Hematopoietic multipotent progenitor cell treated with erythropoietin and hydrocortisone succinate and interleukin-3 and kit ligand, for 4 days (in vitro differentiated cells): ENCODE data around the gene MZF1.
A peak's percentile ranks its signal among the peaks of the same experiment; 100 is the strongest.

ENCODE experiments used
- DNase-seq: peaks from one replicate; pipeline ENCODE4 v3.0.0-alpha.2; 2015

The MZF1 gene

GRCh38 chr19:58538257-58539168 is 34.6 kb downstream of the MZF1 start:
- peak; percentile 93 for DNase-seq

GRCh38 chr19:58536852-58537798 is 36.0 kb downstream of the MZF1 start:
- no peak for DNase-seq

- no peak for DNase-seq
Measured at GRCh38 chr19:58535857-58536256, 37.3 kb downstream of the MZF1 start.

GRCh38 chr19:58531034-58531840 is 41.9 kb downstream of the MZF1 start:
- DNase-seq: no peak

GRCh38 chr19:58529405-58529804 is 43.7 kb downstream of the MZF1 start:
- DNase-seq: no peak

- no peak for DNase-seq
Measured at GRCh38 chr19:58522709-58523108, 50.4 kb downstream of the MZF1 start.

GRCh38 chr19:58521651-58522050 is 51.5 kb downstream of the MZF1 start:
- no peak for DNase-seq

- no peak for DNase-seq
Measured at GRCh38 chr19:58520257-58520599, 52.9 kb downstream of the MZF1 start.

- DNase-seq: peak; percentile 98
Measured at GRCh38 chr19:58519355-58520256, 53.5 kb downstream of the MZF1 start, which contains the start of gene ZBTB45. Gene ZBTB45, minus strand, starts transcription at chr19:58519810. Its CDS starts 2,137 bp downstream, at chr19:58517673.

- DNase-seq: peak; percentile 90
Measured at GRCh38 chr19:58519087-58519354, 54.1 kb downstream of the MZF1 start.

GRCh38 chr19:58518256-58519086 is 54.7 kb downstream of the MZF1 start:
- peak; percentile 84 for DNase-seq

- no peak for DNase-seq
Measured at GRCh38 chr19:58516964-58517833, 55.9 kb downstream of the MZF1 start.

GRCh38 chr19:58516246-58516836 is 56.8 kb downstream of the MZF1 start:
- no peak for DNase-seq

GRCh38 chr19:58515259-58515658 is 57.9 kb downstream of the MZF1 start:
- DNase-seq: no peak

GRCh38 chr19:58514564-58515022 is 58.5 kb downstream of the MZF1 start:
- DNase-seq: no peak

- peak; percentile 97 for DNase-seq
Measured at GRCh38 chr19:58513694-58514563, 59.2 kb downstream of the MZF1 start.

GRCh38 chr19:58513213-58513693 is 59.9 kb downstream of the MZF1 start:
- no peak for DNase-seq
